Neural crest cell (in vitro differentiated cells): ENCODE data around the gene SORCS3. TPM values are rescaled to one million over a fixed set of nuclear protein-coding genes. Genes with fewer than 3 reads are reported as not detected.

Experiments used
- DNase-seq: peaks from one replicate; pipeline ENCODE4 v3.0.0; 2021; ENCODE audit warnings: low read depth, mixed read lengths, low spot score
- H3K27ac Mint-ChIP-seq: one replicate; pipeline ENCODE4 v1.8.0; 2021; ENCODE audit warnings: mild to moderate bottlenecking, mixed read lengths; ENCODE audit not compliant: unreplicated experiment
- H3K27me3 Mint-ChIP-seq: 2 replicates; pipeline ENCODE4 v1.8.0; 2021; ENCODE audit warnings: low read depth, mild to moderate bottlenecking, mixed read lengths
- H3K36me3 Mint-ChIP-seq: 2 replicates; pipeline ENCODE4 v1.8.0; 2021; ENCODE audit warnings: low read depth, mild to moderate bottlenecking, mixed read lengths
- H3K4me1 Mint-ChIP-seq: 2 replicates; pipeline ENCODE4 v1.8.0; 2021; ENCODE audit warnings: mixed read lengths
- H3K4me3 Mint-ChIP-seq: one replicate; pipeline ENCODE4 v1.8.0; 2021; ENCODE audit warnings: mild to moderate bottlenecking, mixed read lengths
- H3K9me3 Mint-ChIP-seq: 2 replicates; pipeline ENCODE4 v1.8.0; 2021; ENCODE audit warnings: mixed read lengths
- total RNA-seq: library from RNA; stranded (reverse); gene quantifications from 2 replicates; pipeline ENCODE4 v1.2.1, GENCODE V29; 2021
- TF ChIP-seq, protein P1 (sequence below): fragments of 200-600 bp; sonication (generic); conservative IDR thresholded peaks from 2 replicates; pipeline ENCODE4 v1.5.0; 2021; ENCODE audit warnings: antibody characterized with exemption, mild to moderate bottlenecking

SORCS3 gene
- total RNA-seq, 1 donor from 2014 or later = 3.3 TPM

DNA sequence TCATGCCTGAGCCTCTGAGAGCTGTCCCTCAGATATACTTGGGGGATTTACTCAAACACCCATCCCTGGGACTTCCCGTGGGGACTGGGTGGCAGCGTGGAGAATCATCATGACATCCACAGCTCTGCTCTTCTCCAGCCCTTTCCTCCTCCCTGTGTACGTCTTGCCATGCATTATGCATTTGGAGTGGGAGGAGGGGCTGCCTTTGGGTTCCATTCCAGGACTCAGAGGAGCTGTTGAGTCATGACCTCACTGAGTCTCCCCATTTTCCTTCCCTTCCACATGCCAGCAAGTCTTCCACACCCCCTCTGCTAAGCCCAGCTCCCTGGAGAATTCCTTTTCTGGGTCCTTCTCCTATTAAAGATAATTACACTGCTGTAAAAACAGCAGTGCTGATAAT lies 480.7 kb downstream of the SORCS3 start:
- no peak overlapping the region for H3K4me3 Mint-ChIP-seq
- no peaks in the 10 kb centered on the region for H3K4me1 Mint-ChIP-seq
- no peak overlapping the region for H3K27ac Mint-ChIP-seq
- H3K27me3 Mint-ChIP-seq = no peaks in the 10 kb centered on the region
- TF ChIP-seq, protein P1, sequence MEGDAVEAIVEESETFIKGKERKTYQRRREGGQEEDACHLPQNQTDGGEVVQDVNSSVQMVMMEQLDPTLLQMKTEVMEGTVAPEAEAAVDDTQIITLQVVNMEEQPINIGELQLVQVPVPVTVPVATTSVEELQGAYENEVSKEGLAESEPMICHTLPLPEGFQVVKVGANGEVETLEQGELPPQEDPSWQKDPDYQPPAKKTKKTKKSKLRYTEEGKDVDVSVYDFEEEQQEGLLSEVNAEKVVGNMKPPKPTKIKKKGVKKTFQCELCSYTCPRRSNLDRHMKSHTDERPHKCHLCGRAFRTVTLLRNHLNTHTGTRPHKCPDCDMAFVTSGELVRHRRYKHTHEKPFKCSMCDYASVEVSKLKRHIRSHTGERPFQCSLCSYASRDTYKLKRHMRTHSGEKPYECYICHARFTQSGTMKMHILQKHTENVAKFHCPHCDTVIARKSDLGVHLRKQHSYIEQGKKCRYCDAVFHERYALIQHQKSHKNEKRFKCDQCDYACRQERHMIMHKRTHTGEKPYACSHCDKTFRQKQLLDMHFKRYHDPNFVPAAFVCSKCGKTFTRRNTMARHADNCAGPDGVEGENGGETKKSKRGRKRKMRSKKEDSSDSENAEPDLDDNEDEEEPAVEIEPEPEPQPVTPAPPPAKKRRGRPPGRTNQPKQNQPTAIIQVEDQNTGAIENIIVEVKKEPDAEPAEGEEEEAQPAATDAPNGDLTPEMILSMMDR = no peak
- peaks cover 5% of the 10 kb centered on the region for H3K36me3 Mint-ChIP-seq
- no peak for DNase-seq
- H3K9me3 Mint-ChIP-seq = peaks cover 10% of the 10 kb centered on the region

DNA sequence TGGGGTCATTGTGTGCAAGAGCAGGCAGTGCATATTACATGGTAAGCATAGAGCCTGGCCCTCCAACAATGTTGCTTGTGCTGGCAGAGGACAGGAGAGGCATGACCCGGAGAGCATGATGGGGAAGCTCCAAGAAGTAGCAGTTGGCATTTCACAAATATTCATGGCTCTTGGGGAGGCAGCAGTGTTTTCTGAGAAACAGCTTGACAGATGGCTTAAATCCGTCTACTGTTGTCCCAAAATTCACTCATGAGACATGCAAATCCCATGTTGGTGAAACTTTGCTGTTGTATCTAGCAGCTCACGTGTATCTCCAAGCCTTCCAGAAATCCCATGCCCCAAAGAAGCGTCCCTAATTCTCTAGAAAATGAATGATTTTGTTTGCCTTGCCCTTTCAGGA lies 487.0 kb downstream of the SORCS3 start:
- Mint-ChIP-seq H3K4me3 (no peak overlapping the region), H3K27me3 (no peaks in the 10 kb centered on the region), H3K9me3 (no peaks in the 10 kb centered on the region), H3K27ac (no peak overlapping the region), H3K4me1 (peaks cover 14% of the 10 kb centered on the region), H3K36me3 (no peaks in the 10 kb centered on the region)
- TF ChIP-seq, protein P1 = no peak
- no peak for DNase-seq

DNA sequence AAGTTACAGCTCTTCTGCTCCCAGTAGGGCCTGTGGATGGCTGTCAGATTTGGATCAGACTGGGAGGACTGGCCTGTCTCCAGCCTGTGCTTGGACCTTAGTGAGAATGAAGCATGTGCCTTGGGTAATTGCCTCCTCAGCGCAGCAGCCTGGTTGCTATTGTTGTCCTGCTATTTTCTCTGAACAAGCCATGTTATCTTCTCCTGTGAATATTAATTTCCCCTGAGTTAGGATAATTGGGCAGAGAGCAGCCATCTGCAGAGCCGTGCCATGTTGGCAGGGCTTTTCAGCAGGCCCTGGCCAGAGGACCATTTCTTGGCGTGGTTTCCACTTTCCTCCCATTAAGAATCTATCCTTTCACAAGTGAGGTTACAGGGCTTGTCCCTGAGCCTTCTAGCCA lies 497.3 kb downstream of the SORCS3 start:
- H3K4me1 Mint-ChIP-seq = peaks cover 8% of the 10 kb centered on the region
- peaks cover 3% of the 10 kb centered on the region for H3K9me3 Mint-ChIP-seq
- no peak for DNase-seq
- H3K27me3 Mint-ChIP-seq = no peaks in the 10 kb centered on the region
- no peaks in the 10 kb centered on the region for H3K36me3 Mint-ChIP-seq
- H3K4me3 Mint-ChIP-seq = no peak overlapping the region
- H3K27ac Mint-ChIP-seq = no peak overlapping the region
- TF ChIP-seq, protein P1 = no peak

DNA sequence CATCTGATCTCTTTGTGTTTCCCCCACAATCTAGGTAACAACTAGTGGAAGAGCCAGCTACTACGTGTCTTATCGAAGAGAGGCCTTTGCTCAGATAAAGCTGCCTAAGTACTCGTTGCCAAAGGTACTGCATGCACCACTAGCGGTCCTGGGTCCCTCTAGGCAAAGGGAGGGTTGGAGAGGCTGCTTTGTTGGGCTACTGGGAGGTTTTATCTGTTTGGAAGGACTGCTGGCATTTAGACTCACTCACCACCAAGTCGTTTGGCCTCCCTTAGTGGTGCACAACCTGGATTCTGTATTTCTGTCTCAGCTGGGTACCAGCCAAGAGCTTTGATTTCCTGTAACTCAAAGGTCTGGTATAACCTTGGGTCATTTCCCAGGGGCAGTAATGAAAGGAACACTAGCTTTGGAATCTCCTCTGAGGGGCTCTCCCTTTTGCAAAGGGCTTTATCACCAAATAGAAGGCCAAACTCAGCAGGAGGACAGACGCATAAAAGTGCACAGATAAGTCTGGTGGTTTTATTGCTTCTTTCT lies 498.3 kb downstream of the SORCS3 start:
- H3K4me3 Mint-ChIP-seq = no peak overlapping the region
- H3K27me3 Mint-ChIP-seq = no peaks in the 10 kb centered on the region
- no peak for DNase-seq
- H3K36me3 Mint-ChIP-seq = no peaks in the 10 kb centered on the region
- H3K9me3 Mint-ChIP-seq = peaks cover 3% of the 10 kb centered on the region
- H3K4me1 Mint-ChIP-seq = peaks cover 8% of the 10 kb centered on the region
- TF ChIP-seq, protein P1 = no peak
- no peak overlapping the region for H3K27ac Mint-ChIP-seq

DNA sequence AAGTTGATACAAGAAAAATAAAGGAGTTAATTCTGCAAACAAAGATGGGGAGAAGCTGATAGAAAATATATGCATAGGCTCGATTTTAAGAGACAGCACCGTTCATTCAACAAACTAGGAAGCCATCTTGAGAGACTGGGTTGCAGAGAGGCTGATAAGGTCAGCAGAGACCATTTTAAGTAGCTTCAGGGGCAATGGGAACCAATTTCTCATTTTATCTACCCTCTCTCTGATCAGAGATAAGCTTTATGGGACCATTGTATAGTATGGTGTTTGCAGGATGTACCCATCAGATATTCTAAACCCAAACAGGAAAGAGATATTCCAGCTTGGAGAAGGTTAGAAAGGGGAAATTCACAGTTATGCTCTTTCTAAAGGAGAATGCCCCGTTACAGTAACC lies 499.5 kb downstream of the SORCS3 start:
- H3K4me3 Mint-ChIP-seq = no peak overlapping the region
- no peaks in the 10 kb centered on the region for H3K27me3 Mint-ChIP-seq
- no peak overlapping the region for H3K27ac Mint-ChIP-seq
- H3K9me3 Mint-ChIP-seq = peaks cover 2% of the 10 kb centered on the region
- peaks cover 8% of the 10 kb centered on the region for H3K4me1 Mint-ChIP-seq
- no peak for DNase-seq
- H3K36me3 Mint-ChIP-seq = no peaks in the 10 kb centered on the region
- TF ChIP-seq, protein P1 = no peak
